ENCODE data around the gene ABHD6. TPM values are rescaled to one million over a fixed set of nuclear protein-coding genes. Genes with fewer than 3 reads are reported as not detected.
"Not testable (repeated sequence)": the region's sequence is repeated elsewhere in the genome, so short reads cannot be mapped to it uniquely, and the experiment has no call there.

ABHD6 gene
- total RNA-seq, 2 experiments from 2014 or later: 4.5 to 6.1 TPM

- H3K36me3 Mint-ChIP-seq (ENCODE audit: low read depth): no peaks in the 10 kb centered on the region
- ChIA-PET POLR2A (no interaction called here), CTCF (interaction anchor here (0.7 to 4.9 kb wide), 9 partner anchors 8 to 207 kb away, joined by 3 to 25 read pairs (median 5); partner anchors contain the start of genes FLNB, HTD2 and RPP14)
- no peak overlapping the region for H3K27ac Mint-ChIP-seq
- DNase-seq: no peak
- no peak overlapping the region for H3K4me3 Mint-ChIP-seq
- no peaks in the 10 kb centered on the region for H3K9me3 Mint-ChIP-seq
- peaks cover 12% of the 10 kb centered on the region for H3K27me3 Mint-ChIP-seq
- peaks cover 28% of the 10 kb centered on the region for H3K4me1 Mint-ChIP-seq
These were observed 22.1 kb upstream of the ABHD6 start for GRCh38 chr3:58215317-58216025.

GRCh38 chr3:58216496-58217195 is 20.9 kb upstream of the ABHD6 start:
- Mint-ChIP-seq H3K4me1 (peaks cover 28% of the 10 kb centered on the region), H3K27me3 (peaks cover 8% of the 10 kb centered on the region), H3K9me3 (no peaks in the 10 kb centered on the region), H3K4me3 (no peak overlapping the region), H3K27ac (no peak overlapping the region), H3K36me3 (ENCODE audit: low read depth) (no peaks in the 10 kb centered on the region)
- DNase-seq: no peak
- ChIA-PET CTCF (interaction anchor here (0.6 to 4.7 kb wide), 31 partner anchors 8 to 1483 kb away, joined by 3 to 82 read pairs (median 5); partner anchors contain the start of genes ABHD6, FLNB, HTD2 and RPP14), POLR2A (no interaction called here)

- H3K27me3 Mint-ChIP-seq: peaks cover 5% of the 10 kb centered on the region
- no peaks in the 10 kb centered on the region for H3K9me3 Mint-ChIP-seq
- ChIA-PET CTCF (interaction anchor here (0.6 to 4.7 kb wide), 35 partner anchors 8 to 1484 kb away, joined by 3 to 82 read pairs (median 5); partner anchors contain the start of genes ABHD6, FLNB, HTD2 and RPP14), POLR2A (interaction anchor here (0.9 to 1.3 kb wide), 2 partner anchors 89 to 90 kb away, joined by 3 read pairs; partner anchors contain the start of genes HTD2 and RPP14)
- peak; percentile 63 for DNase-seq
- H3K27ac Mint-ChIP-seq: no peak overlapping the region
- H3K36me3 Mint-ChIP-seq (ENCODE audit: low read depth): no peaks in the 10 kb centered on the region
- H3K4me3 Mint-ChIP-seq: no peak overlapping the region
- peaks cover 28% of the 10 kb centered on the region for H3K4me1 Mint-ChIP-seq
These were observed 20.3 kb upstream of the ABHD6 start for GRCh38 chr3:58217209-58217811.

GRCh38 chr3:58218904-58219303 is 18.7 kb upstream of the ABHD6 start:
- DNase-seq: no peak
- H3K27me3 Mint-ChIP-seq: peaks cover 3% of the 10 kb centered on the region
- H3K9me3 Mint-ChIP-seq: no peaks in the 10 kb centered on the region
- H3K4me3 Mint-ChIP-seq: no peak overlapping the region
- POLR2A ChIA-PET: interaction anchor here (0.8 kb wide), 1 partner anchor 11 kb away, joined by 4 read pairs; no protein-coding TSS in a partner anchor
- H3K36me3 Mint-ChIP-seq (ENCODE audit: low read depth): no peaks in the 10 kb centered on the region
- H3K4me1 Mint-ChIP-seq: peaks cover 28% of the 10 kb centered on the region
- no peak overlapping the region for H3K27ac Mint-ChIP-seq
- CTCF ChIA-PET: interaction anchor here (0.7 to 4.7 kb wide), 12 partner anchors 9 to 92 kb away, joined by 3 to 82 read pairs (median 7); partner anchors contain the start of genes ABHD6, DNASE1L3, HTD2 and RPP14

- H3K4me3 Mint-ChIP-seq: no peak overlapping the region
- H3K4me1 Mint-ChIP-seq: peaks cover 9% of the 10 kb centered on the region
- H3K9me3 Mint-ChIP-seq: no peaks in the 10 kb centered on the region
- no peak overlapping the region for H3K27ac Mint-ChIP-seq
- CTCF ChIA-PET: no interaction called here
- H3K36me3 Mint-ChIP-seq (ENCODE audit: low read depth): no peaks in the 10 kb centered on the region
- no peak for DNase-seq
- H3K27me3 Mint-ChIP-seq: peaks cover 13% of the 10 kb centered on the region
- POLR2A ChIA-PET: no interaction called here
These were observed 15.3 kb upstream of the ABHD6 start for GRCh38 chr3:58222161-58222724.

- POLR2A ChIA-PET: interaction anchor here (0.8 kb wide), 1 partner anchor 16 kb away, joined by 3 read pairs; no protein-coding TSS in a partner anchor
- DNase-seq: no peak
- CTCF ChIA-PET: interaction anchor here (0.6 to 1.3 kb wide), 2 partner anchors 9 to 670 kb away, joined by 3 to 4 read pairs; no protein-coding TSS in a partner anchor
- no peaks in the 10 kb centered on the region for H3K36me3 Mint-ChIP-seq (ENCODE audit: low read depth)
- peaks cover 5% of the 10 kb centered on the region for H3K4me1 Mint-ChIP-seq
- peaks cover 18% of the 10 kb centered on the region for H3K27me3 Mint-ChIP-seq
- no peak overlapping the region for H3K4me3 Mint-ChIP-seq
- H3K27ac Mint-ChIP-seq: no peak overlapping the region
- H3K9me3 Mint-ChIP-seq: no peaks in the 10 kb centered on the region
These were observed 13.7 kb upstream of the ABHD6 start for GRCh38 chr3:58223855-58224254.

- H3K27me3 Mint-ChIP-seq: peaks cover 41% of the 10 kb centered on the region
- H3K9me3 Mint-ChIP-seq; H3K4me1 Mint-ChIP-seq; H3K36me3 Mint-ChIP-seq (ENCODE audit: low read depth); POLR2A ChIA-PET; H3K4me3 Mint-ChIP-seq; DNase-seq; H3K27ac Mint-ChIP-seq: not testable (repeated sequence)
- CTCF ChIA-PET: interaction anchor here (1.1 to 1.6 kb wide), 2 partner anchors 9 to 11 kb away, joined by 4 to 7 read pairs; no protein-coding TSS in a partner anchor
These were observed 9.7 kb upstream of the ABHD6 start for GRCh38 chr3:58227933-58228332.

GRCh38 chr3:58230876-58231552 is 6.6 kb upstream of the ABHD6 start:
- Mint-ChIP-seq H3K27ac (no peak overlapping the region), H3K4me1 (peaks cover 3% of the 10 kb centered on the region), H3K36me3 (ENCODE audit: low read depth) (no peaks in the 10 kb centered on the region), H3K27me3 (peaks cover 52% of the 10 kb centered on the region), H3K9me3 (no peaks in the 10 kb centered on the region), H3K4me3 (no peak overlapping the region)
- POLR2A ChIA-PET: no interaction called here
- CTCF ChIA-PET: interaction anchor here (0.7 to 1.9 kb wide), 8 partner anchors 12 to 1109 kb away, joined by 3 to 10 read pairs (median 5); partner anchors contain the start of genes HTD2 and RPP14
- no peak for DNase-seq

GRCh38 chr3:58231666-58232065 is 5.9 kb upstream of the ABHD6 start:
- Mint-ChIP-seq H3K36me3 (ENCODE audit: low read depth) (no peaks in the 10 kb centered on the region), H3K9me3 (no peaks in the 10 kb centered on the region), H3K4me1 (peaks cover 6% of the 10 kb centered on the region), H3K4me3 (no peak overlapping the region), H3K27me3 (peaks cover 50% of the 10 kb centered on the region), H3K27ac (no peak overlapping the region)
- ChIA-PET CTCF (interaction anchor here (0.8 to 1.9 kb wide), 4 partner anchors 12 to 44 kb away, joined by 3 to 6 read pairs (median 4); no protein-coding TSS in a partner anchor), POLR2A (no interaction called here)
- DNase-seq: no peak

GRCh38 chr3:58234516-58234931 is 3.1 kb upstream of the ABHD6 start:
- H3K27ac Mint-ChIP-seq: no peak overlapping the region
- H3K4me3 Mint-ChIP-seq: no peak overlapping the region
- H3K4me1 Mint-ChIP-seq: peaks cover 14% of the 10 kb centered on the region
- no peaks in the 10 kb centered on the region for H3K36me3 Mint-ChIP-seq (ENCODE audit: low read depth)
- ChIA-PET CTCF (interaction anchor here (2.2 to 2.4 kb wide), 2 partner anchors 46 to 72 kb away, joined by 5 to 7 read pairs; partner anchors contain the start of genes HTD2 and RPP14), POLR2A (interaction anchor here (2.2 kb wide), 1 partner anchor 72 kb away, joined by 6 read pairs; the partner anchor contains the start of genes HTD2 and RPP14)
- H3K9me3 Mint-ChIP-seq: no peaks in the 10 kb centered on the region
- H3K27me3 Mint-ChIP-seq: peaks cover 45% of the 10 kb centered on the region
- DNase-seq: no peak

GRCh38 chr3:58235970-58236369 is 1.6 kb upstream of the ABHD6 start:
- Mint-ChIP-seq H3K27ac (no peak overlapping the region), H3K36me3 (ENCODE audit: low read depth) (no peaks in the 10 kb centered on the region), H3K27me3 (peaks cover 37% of the 10 kb centered on the region), H3K4me1 (peaks cover 12% of the 10 kb centered on the region), H3K4me3 (no peak overlapping the region), H3K9me3 (no peaks in the 10 kb centered on the region)
- DNase-seq: no peak
- ChIA-PET CTCF (no interaction called here), POLR2A (no interaction called here)
